ENCODE data around the gene LIPE. TPM values are rescaled to one million over a fixed set of nuclear protein-coding genes. Genes with fewer than 3 reads are reported as not detected.

LIPE gene
- total and polyA plus RNA-seq, 12 donors = 39.4 to 109 (median 55.0) TPM

- H3K27me3 ChIP-seq = peaks cover 0 to 7% (median 0%) of the 10 kb centered on the region in 7 donors
- no peaks in the 10 kb centered on the region for H3K9me3 ChIP-seq
- no peak for TF ChIP-seq CTCF (IDR thresholded peaks at IDR 0.05)
- 55 to 56% methylated on average over 3 of the region's 3 CpGs for WGBS, 2 donors
- H3K27ac ChIP-seq = no peak overlapping the region
- DNase-seq (no peak), ATAC-seq (no peak)
- intact Hi-C loops (cut with DNase I) = no loop called here
- H3K4me1 ChIP-seq = peaks cover 0 to 42% (median 21%) of the 10 kb centered on the region in 9 donors
- H3K36me3 ChIP-seq = no peaks in the 10 kb centered on the region
- no peak overlapping the region for H3K4me3 ChIP-seq
Measured at GRCh38 chr19:42468273-42468796, 41.1 kb upstream of the LIPE start.

DNA sequence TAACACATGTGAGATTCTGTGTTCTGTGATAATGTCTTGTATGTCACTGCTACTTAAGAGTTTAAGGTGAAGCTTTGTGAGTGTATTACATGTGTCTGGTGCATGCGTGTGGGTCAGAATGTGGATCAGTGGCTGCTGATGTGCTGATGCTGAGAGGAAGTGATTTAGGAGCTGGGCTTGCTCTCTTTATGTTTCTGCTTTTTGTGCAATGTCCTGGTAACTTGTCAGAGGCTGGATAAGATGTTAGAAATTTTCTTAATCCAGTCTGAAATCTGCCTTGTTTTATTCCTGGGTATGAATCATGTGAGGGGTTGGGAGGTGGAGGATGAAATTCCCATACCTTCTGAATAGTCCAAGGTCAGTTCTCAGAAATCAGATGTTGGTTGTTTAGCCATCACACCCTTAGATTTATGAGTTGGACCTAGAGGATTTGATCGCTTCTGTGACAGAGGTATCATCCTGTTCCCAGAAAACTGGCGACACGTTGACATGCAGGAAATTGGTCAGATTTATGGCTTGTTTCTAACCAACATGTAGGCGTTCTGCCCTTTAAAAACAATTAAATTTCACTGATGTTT, 40.1 kb upstream of the LIPE start:
- 59 to 69% methylated on average over 5 of the region's 5 CpGs for WGBS, 2 donors
- H3K4me3 ChIP-seq = no peak overlapping the region
- no peak for TF ChIP-seq CTCF (IDR thresholded peaks at IDR 0.05)
- H3K9me3 ChIP-seq = no peaks in the 10 kb centered on the region
- H3K36me3 ChIP-seq = no peaks in the 10 kb centered on the region
- peaks cover 0 to 42% (median 21%) of the 10 kb centered on the region in 9 donors for H3K4me1 ChIP-seq
- H3K27me3 ChIP-seq = no peaks in the 10 kb centered on the region
- intact Hi-C loops (cut with DNase I) = no loop called here
- ATAC-seq = peak in 3 of 8 donors; percentile 15 to 22 (median 18)
- DNase-seq = no peak
- peak overlapping the region in 7 of 10 donors; percentile 34 to 82 (median 62) for H3K27ac ChIP-seq

DNA sequence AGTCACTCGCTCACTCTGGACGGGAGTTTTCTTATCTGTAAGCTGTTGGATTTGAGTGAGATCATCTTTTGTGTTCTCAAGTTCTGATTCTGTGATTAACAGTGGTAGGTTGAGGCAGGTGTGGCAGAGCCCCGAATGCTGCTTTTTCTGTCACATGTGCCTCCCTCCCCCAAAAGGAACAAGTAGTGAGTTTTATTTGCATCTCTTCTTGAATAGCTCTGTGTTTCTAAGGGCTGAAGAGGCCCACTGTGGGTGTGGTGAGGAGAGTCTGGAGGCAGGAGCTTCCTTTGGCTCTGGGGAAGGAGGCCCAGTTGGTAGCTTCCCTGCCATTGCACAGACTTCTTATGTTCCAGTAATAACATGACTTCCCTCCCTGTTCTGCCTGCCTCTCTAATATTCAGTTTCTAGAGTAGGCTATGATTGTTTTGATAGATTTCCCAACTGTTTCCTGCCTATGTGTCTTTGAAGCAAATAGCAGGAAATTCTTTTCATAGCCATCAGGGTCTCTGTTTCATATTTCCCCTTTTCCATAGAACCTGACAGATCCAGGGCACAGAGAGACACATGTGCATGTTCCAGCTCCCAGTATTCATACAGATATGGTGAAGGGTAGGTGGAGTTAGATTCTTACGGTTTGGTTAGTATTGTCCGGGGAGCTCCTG, 39.5 kb upstream of the LIPE start:
- intact Hi-C loops (cut with DNase I) = no loop called here
- peaks cover 0 to 42% (median 24%) of the 10 kb centered on the region in 9 donors for H3K4me1 ChIP-seq
- H3K36me3 ChIP-seq = no peaks in the 10 kb centered on the region
- TF ChIP-seq CTCF (IDR thresholded peaks at IDR 0.05) = no peak
- no peak overlapping the region for H3K4me3 ChIP-seq
- 47 to 55% methylated on average over 5 of the region's 5 CpGs for WGBS, 2 donors
- no peaks in the 10 kb centered on the region for H3K27me3 ChIP-seq
- ATAC-seq = peak in 6 of 8 donors; percentile 23 to 58 (median 52)
- no peak for DNase-seq
- no peaks in the 10 kb centered on the region for H3K9me3 ChIP-seq
- peak overlapping the region in 8 of 10 donors; percentile 29 to 82 (median 64) for H3K27ac ChIP-seq

DNA sequence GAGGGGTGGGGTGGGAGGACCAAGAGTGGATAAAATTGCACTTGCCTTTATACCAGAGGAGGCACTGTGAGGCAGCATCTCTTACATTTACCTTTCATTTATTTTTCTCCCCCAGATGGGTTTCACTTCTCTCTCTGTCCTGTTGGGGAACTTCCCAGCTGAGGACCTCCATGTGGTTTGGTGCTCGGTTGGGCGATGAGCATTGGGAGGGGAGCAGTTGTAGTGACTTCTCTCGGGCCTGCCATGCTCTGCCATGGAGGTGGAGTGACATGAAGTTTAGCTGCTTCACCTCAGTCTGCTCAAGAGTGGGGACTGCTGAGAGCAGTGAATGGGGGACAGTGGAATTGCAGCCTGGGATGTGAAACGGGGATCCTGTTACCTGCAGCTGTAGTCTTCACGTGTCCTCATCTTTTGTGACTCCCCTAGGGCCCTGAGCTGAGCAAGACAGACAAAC, 38.7 kb upstream of the LIPE start:
- peak in 1 of 8 donors; percentile 22 for ATAC-seq
- intact Hi-C loops (cut with DNase I) = no loop called here
- peak overlapping the region in 8 of 10 donors; percentile 29 to 82 (median 64) for H3K27ac ChIP-seq

More for the DNA sequence above, 38.7 kb upstream of the LIPE start:
- H3K4me3 ChIP-seq = no peak overlapping the region
- DNase-seq = no peak
- 72 to 75% methylated on average over 5 of the region's 5 CpGs for WGBS, 2 donors
- peaks cover 0 to 42% (median 24%) of the 10 kb centered on the region in 9 donors for H3K4me1 ChIP-seq
- no peaks in the 10 kb centered on the region for H3K9me3 ChIP-seq
- no peak for TF ChIP-seq CTCF (IDR thresholded peaks at IDR 0.05)
- no peaks in the 10 kb centered on the region for H3K27me3 ChIP-seq
- no peaks in the 10 kb centered on the region for H3K36me3 ChIP-seq
